Omental fat pad (tissue), 4 donors: ENCODE measurements around the gene TTC6. TPM values are rescaled to one million over a fixed set of nuclear protein-coding genes. Genes with fewer than 3 reads are reported as not detected.

ENCODE experiments used
- ATAC-seq: fragments of 150-250 bp; one replicate; pipeline ENCODE4 v1.9.1; 2016; ENCODE audit warnings: mild to moderate bottlenecking, moderate library complexity; ENCODE audit not compliant: low FRiP score
- DNase-seq: peaks from one replicate; pipeline ENCODE4 v3.0.0-alpha.2; 2019; ENCODE audit warnings: low spot score
- total RNA-seq, 4 donors: library from RNA; depleted of rRNA; stranded (reverse); fragments of >200 nt; gene quantifications; one replicate each; pipeline ENCODE4 v1.1.0, GENCODE V29; 2016
- TF ChIP-seq, protein P1 (sequence below), 3 donors: fragments of 450-650 bp; IDR thresholded peaks; one replicate each; pipeline ENCODE4 v1.5.1; 2016 to 2017; ENCODE audit warnings: antibody characterized with exemption in 3 of 3, mild to moderate bottlenecking in 3 of 3, moderate library complexity in 2 of 3

TTC6 gene
- total RNA-seq, 4 donors from 2014 or later: not detected

DNA sequence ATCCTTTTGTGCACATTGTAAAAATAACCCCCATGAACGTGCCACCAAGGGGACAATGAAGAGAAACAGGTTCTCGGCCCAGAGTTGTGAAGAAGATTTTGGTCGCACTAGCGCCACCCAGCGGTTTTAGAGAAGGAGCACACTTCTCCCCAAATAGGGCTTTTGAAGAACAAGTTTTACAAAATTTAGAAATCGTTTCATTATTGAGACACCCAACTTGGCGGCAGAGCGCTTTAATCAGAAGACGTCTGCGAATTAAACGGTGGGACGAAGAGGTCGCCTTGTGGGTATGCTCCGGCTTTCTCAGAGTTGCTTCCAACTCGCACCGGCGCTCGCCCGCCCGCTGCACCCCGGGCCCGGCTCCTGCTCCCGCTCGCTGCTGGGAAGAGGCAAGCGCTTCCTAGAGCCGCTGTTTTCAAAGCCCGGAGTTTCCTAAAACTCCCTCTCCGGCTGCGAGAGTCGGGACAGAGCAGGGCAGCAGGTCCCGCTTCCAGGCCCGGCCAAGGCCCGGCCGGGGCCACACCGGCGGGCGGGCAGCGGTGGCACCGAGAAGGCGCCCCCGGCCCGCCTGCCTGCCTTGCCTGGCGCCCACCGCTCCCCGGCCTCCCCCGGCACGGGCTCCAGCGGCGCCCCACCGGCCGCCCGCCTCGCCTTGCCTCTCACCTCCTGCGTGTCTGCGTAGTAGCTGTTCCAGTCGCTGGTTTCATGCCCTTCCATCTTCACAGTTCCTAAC lies 1.0 kb upstream of the TTC6 start:
- peak; percentile 31 for ATAC-seq
- TF ChIP-seq, protein P1, sequence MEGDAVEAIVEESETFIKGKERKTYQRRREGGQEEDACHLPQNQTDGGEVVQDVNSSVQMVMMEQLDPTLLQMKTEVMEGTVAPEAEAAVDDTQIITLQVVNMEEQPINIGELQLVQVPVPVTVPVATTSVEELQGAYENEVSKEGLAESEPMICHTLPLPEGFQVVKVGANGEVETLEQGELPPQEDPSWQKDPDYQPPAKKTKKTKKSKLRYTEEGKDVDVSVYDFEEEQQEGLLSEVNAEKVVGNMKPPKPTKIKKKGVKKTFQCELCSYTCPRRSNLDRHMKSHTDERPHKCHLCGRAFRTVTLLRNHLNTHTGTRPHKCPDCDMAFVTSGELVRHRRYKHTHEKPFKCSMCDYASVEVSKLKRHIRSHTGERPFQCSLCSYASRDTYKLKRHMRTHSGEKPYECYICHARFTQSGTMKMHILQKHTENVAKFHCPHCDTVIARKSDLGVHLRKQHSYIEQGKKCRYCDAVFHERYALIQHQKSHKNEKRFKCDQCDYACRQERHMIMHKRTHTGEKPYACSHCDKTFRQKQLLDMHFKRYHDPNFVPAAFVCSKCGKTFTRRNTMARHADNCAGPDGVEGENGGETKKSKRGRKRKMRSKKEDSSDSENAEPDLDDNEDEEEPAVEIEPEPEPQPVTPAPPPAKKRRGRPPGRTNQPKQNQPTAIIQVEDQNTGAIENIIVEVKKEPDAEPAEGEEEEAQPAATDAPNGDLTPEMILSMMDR (IDR thresholded peaks at IDR 0.05): no peak
- DNase-seq: no peak

DNA sequence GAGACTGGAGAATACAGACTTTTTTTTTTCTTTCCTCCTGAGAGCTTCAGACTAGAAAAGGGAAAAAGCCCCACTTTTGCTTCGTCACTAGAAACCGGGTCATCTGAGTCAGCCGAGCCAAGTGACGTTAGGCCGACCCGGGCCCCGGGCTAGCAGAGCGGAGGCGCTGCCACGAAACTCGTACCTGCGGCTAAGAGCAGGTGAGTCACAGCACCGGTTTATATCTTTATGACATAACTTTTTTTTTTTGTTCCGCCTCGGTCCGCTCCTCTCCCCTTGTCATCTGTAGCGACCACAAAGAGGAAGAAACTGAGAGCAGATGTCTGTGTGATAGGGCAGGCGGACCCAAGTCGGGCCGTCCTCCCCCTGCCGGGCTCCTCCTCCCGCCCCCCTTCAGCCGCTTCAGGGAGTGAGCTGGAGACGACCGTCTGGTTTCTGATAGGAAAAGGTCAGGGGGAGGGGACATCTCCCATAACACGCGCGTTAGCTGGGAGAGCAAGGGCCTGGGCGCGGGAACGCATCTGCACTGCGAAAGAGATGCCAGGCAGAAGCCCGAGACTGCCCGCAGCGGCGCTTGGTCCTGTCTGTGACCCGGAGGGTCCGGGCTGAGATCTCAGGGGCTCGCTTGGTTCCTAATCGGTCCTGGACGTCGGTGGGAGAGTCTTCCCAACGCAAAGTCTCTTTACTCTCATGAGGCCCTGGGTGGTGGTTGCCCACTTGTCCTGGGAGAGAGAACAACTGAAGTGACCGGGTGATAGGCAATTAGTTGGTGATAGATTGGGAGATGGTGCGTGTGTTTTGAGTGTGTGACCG lies 586 bp downstream of the TTC6 start:
- no peak for ATAC-seq
- no peak for DNase-seq
- TF ChIP-seq, protein P1 (IDR thresholded peaks at IDR 0.05): no peak

- TF ChIP-seq, protein P1 (IDR thresholded peaks at IDR 0.05): no peak
- no peak for DNase-seq
- ATAC-seq: no peak
Observed at GRCh38 chr14:37596790-37597472, 1.5 kb downstream of the TTC6 start.

DNA sequence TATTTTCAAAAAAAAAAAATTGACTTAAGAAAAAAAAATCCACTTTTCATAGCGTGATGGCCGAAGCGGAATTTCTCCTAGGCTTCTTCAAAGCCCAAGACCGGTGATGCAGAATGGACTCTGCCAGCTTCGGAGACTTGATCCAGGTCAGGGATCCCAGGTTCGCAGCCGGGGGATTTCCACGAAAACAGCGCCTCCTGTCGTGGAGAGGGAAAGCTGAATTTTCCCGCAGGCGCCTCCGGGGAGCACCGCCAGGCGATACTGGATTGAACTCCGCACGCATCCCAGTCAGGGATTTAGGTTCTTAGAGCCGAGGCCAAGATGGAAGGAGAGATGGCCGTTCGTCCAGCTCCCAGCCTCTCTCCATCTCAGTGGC lies 2.1 kb downstream of the TTC6 start:
- DNase-seq: no peak
- ATAC-seq: no peak
- TF ChIP-seq, protein P1 (IDR thresholded peaks at IDR 0.05): no peak

DNA sequence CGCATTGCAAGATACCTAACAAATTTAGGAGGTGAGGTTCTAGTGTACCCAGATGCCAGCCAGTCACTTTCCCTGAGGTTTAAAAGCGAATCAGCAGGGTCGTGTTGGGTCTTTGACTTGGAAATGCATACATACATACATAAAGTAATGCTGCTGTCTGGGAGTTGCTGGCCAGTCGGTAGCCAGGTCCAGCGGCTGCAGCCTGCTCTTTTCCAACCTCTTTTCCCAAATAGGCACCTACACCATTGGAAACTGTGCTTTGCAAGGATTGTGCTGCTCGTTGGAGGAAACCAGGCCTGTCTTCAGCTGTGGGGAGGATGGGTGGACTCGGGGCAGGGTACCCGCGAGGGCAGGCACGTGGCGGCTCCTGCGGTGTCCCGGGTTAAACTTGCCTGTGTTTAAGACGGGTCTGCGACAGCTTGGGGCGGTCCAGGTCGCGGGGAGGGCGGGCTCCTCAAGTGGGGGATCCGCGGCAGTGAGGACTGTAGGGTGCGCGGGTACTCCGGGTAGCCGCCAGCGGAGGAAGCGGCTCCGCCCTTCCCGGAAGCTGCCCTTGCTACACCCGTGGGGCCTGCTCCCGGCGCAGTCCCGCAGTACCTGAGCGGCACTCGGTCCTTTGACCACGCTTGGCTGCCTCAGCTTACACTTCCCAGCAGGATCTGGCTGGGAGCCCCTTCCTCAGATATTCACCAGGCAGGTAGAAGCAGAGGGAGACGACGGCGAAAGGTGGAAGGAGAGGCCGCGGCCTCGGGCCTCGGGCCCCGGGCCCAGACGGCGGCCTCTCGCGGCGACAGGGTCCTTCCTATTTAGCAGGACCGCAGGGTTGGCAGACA lies 2.7 kb downstream of the TTC6 start:
- TF ChIP-seq, protein P1 (IDR thresholded peaks at IDR 0.05): no peak
- ATAC-seq (no peak), DNase-seq (no peak)

GRCh38 chr14:37598747-37599506 lies 3.5 kb downstream of the TTC6 start:
- TF ChIP-seq, protein P1 (IDR thresholded peaks at IDR 0.05): no peak
- DNase-seq (no peak), ATAC-seq (no peak)
